Upper lobe of right lung (tissue), 1 donor: ENCODE results near the gene EIF2B5. TPM values are rescaled to one million over a fixed set of nuclear protein-coding genes. Genes with fewer than 3 reads are reported as not detected.
A peak's percentile ranks its signal among the peaks of the same experiment; 100 is the strongest.
"Not testable (repeated sequence)": the region's sequence is repeated elsewhere in the genome, so short reads cannot be mapped to it uniquely, and the experiment has no call there.

Experiments used
- ATAC-seq: fragments of 200-7000 bp; cut with Tn5 transposase; one replicate; pipeline ENCODE4 v1.9.1; 2020; ENCODE audit warnings: mild to moderate bottlenecking, moderate library complexity
- DNase-seq: peaks from one replicate; pipeline ENCODE4 v3.0.0-alpha.2; 2020
- H3K27ac ChIP-seq: fragments of 200-600 bp; one replicate; pipeline ENCODE4 v1.8.0; 2022
- H3K27me3 ChIP-seq: fragments of 200-600 bp; one replicate; pipeline ENCODE4 v1.8.0; 2022; ENCODE audit warnings: mild to moderate bottlenecking
- H3K36me3 ChIP-seq: fragments of 200-600 bp; one replicate; pipeline ENCODE4 v1.8.0; 2022
- H3K4me1 ChIP-seq: fragments of 200-600 bp; one replicate; pipeline ENCODE4 v1.8.0; 2022
- H3K4me3 ChIP-seq: fragments of 200-600 bp; one replicate; pipeline ENCODE4 v1.8.0; 2022; ENCODE audit warnings: mild to moderate bottlenecking
- H3K9me3 ChIP-seq: fragments of 200-600 bp; one replicate; pipeline ENCODE4 v1.8.0; 2022
- CTCF ChIP-seq: fragments of 200-600 bp; IDR thresholded peaks from one replicate; pipeline ENCODE4 v1.8.0; 2022; ENCODE audit warnings: antibody characterized with exemption
- intact Hi-C: fragments of 100-400 bp; cut with DNase I; formaldehyde crosslinking; loops from one replicate; pipeline ENCODE4 v1.11.0; 2022
- total RNA-seq: library from RNA; stranded (reverse); fragmentation: NEBNext Ultra II Directional; extraction: Animal tissue kit (Norgen Biotek cat#: 25700); gene quantifications from one replicate; pipeline ENCODE4 v1.2.1, GENCODE V29; 2021
- donor health status: DM: no; HTN: yes; CAD: no; lungs with severe emphysema.

Gene EIF2B5
- total RNA-seq, 1 donor from 2014 or later = 37.6 TPM

DNA sequence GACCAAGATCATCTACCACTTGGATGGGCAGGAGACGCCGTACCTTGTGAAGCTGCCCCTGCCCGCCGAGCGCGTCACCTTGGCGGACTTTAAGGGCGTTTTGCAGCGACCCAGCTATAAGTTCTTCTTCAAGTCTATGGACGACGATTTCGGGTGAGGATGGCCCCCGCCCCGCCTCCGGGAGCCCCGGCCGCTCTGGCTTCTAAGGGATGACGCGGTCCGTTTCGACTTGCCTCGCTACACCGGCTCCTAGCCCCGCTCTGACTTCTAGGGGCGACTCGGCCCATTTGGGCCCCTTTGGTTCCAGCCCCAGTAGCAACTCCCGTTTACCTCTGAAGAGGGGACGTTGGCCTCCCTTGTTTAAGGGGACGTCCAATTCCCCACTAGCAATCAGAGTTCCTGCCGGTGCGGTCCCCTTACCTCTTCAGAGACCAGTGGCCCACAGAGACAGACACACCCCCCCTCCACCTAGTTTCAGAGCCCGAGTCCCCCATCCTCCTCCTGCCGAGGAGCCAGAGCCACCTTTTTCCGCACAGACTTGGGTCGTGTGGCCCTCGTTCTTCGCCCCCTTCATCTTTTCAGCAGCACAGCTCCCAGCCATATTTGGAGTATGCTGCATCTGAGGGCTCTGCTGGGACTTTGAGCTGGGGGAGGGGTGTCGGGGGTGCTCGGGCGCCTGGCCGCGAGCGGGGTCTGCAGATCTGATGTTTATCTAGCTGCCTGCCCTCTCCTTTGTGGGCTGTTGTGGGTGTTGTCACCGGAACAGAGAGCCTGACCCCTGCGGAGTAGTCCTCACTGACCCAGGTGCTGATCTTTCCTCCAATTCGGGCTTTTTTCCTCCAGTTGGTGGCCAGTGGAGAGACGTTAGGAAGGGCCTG lies 20.7 kb downstream of the EIF2B5 start:
- DNase-seq (peak; percentile 78), ATAC-seq (peak; percentile 7)
- peaks cover 40% of the 10 kb centered on the region for H3K4me1 ChIP-seq
- H3K4me3 ChIP-seq = peak overlapping the region; percentile 97
- intact Hi-C loops = no loop called here
- H3K9me3 ChIP-seq = no peaks in the 10 kb centered on the region
- peak overlapping the region; percentile 85 for H3K27ac ChIP-seq
- H3K27me3 ChIP-seq = no peaks in the 10 kb centered on the region
- H3K36me3 ChIP-seq = no peaks in the 10 kb centered on the region
- no peak for TF ChIP-seq CTCF

- no peaks in the 10 kb centered on the region for H3K36me3 ChIP-seq
- intact Hi-C loops = no loop called here
- peak overlapping the region; percentile 85 for H3K27ac ChIP-seq
- no peaks in the 10 kb centered on the region for H3K27me3 ChIP-seq
- peak; percentile 60 for ATAC-seq
- peak overlapping the region; percentile 97 for H3K4me3 ChIP-seq
- DNase-seq = peak; percentile 76
- no peaks in the 10 kb centered on the region for H3K9me3 ChIP-seq
- TF ChIP-seq CTCF = no peak
- H3K4me1 ChIP-seq = peaks cover 47% of the 10 kb centered on the region
Observed at GRCh38 chr3:184156522-184156955, 21.4 kb downstream of the EIF2B5 start.

GRCh38 chr3:184157206-184157605 lies 22.0 kb downstream of the EIF2B5 start:
- Histone ChIP-seq H3K36me3 (no peaks in the 10 kb centered on the region), H3K4me3 (peak overlapping the region; percentile 97), H3K4me1 (peaks cover 53% of the 10 kb centered on the region), H3K27me3 (no peaks in the 10 kb centered on the region), H3K9me3 (no peaks in the 10 kb centered on the region), H3K27ac (peak overlapping the region; percentile 85)
- intact Hi-C loops = no loop called here
- DNase-seq (peak; percentile 18), ATAC-seq (no peak)
- no peak for TF ChIP-seq CTCF

DNA sequence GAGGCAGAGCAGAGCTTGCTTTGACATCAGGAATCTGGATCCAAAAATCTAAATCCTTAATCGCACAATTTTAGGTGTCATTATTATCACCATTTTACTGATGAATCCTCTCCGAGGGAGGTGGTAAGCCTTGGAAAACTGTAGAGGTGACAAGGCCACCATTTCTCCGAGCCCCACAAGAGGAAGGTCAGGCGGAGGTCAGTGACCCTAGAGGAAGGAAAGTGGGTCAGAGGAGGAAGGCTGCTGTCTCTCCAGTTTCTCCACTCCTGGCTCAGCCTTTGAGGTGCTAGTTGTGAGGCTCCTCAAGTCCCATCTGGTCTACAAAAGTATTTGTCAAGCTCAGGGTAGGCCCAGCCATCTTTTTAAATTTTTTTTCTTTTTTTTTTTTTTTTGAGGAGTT lies 23.2 kb downstream of the EIF2B5 start:
- DNase-seq (peak; percentile 35), ATAC-seq (no peak)
- Histone ChIP-seq H3K4me1 (peaks cover 57% of the 10 kb centered on the region), H3K9me3 (no peaks in the 10 kb centered on the region), H3K27ac (no peak overlapping the region), H3K36me3 (peaks cover 4% of the 10 kb centered on the region), H3K27me3 (no peaks in the 10 kb centered on the region), H3K4me3 (no peak overlapping the region)
- no peak for TF ChIP-seq CTCF
- intact Hi-C loops = no loop called here

DNA sequence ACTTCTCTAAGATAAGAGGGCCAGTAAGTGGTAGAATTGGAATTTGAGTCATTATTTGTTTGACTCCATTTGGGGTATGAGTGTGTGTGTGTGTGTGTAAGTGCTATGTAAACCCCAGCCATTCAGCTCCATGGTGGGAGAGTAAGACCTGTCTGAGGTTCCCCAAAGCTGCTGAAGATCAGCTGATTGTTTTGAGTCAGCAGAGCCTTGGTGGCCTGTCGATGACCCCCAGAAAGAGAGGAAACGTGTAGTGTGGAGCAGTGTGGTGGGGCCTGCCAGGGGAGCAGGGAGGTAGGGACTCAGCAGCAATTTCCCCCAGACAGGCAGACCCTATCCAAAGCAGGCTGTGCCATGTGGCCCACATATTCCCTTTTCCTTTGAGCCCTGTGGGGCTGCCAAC lies 25.3 kb downstream of the EIF2B5 start:
- no peaks in the 10 kb centered on the region for H3K27me3 ChIP-seq
- peaks cover 25% of the 10 kb centered on the region for H3K36me3 ChIP-seq
- no peaks in the 10 kb centered on the region for H3K9me3 ChIP-seq
- no peak overlapping the region for H3K4me3 ChIP-seq
- peaks cover 54% of the 10 kb centered on the region for H3K4me1 ChIP-seq
- ATAC-seq (peak; percentile 12), DNase-seq (no peak)
- TF ChIP-seq CTCF = no peak
- intact Hi-C loops = no loop called here
- peak overlapping the region; percentile 66 for H3K27ac ChIP-seq

DNA sequence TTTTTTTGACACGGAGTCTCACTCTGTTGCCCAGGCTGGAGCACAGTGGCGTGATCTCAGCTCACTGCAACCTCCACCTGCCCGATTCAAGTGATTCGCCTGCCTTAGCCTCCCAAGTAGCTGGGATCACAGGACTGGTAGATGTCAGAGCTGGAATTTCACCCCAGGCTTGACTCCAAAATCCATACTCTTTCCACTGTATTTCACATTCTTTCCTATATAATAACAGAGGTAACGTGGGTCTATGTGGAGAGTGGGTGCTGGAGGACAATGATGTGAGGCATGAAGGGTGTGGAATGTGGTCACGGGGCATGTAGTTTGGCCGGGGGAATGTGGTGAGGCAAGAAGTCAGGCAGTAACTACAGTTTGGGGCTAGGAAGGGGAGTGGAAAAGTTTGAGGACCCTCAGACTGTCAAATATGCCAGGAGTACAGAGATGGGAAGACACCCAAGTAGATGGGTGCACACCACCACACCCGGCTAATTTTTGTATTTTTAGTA lies 27.5 kb downstream of the EIF2B5 start:
- ATAC-seq, intact Hi-C loops, H3K4me3 ChIP-seq, H3K27ac ChIP-seq, DNase-seq, H3K9me3 ChIP-seq, H3K27me3 ChIP-seq: not testable (repeated sequence)
- Histone ChIP-seq H3K36me3 (peaks cover 47% of the 10 kb centered on the region), H3K4me1 (peaks cover 49% of the 10 kb centered on the region)
